Hippocampal formation (tissue), 2 donors: Measurements from ENCODE around the gene FN3KRP.

Experiments used
- DNase-seq, 2 donors: peaks; one replicate each; lab custom pipeline; 2025; lab: John Stamatoyannopoulos, UW

The FN3KRP gene, protein sequence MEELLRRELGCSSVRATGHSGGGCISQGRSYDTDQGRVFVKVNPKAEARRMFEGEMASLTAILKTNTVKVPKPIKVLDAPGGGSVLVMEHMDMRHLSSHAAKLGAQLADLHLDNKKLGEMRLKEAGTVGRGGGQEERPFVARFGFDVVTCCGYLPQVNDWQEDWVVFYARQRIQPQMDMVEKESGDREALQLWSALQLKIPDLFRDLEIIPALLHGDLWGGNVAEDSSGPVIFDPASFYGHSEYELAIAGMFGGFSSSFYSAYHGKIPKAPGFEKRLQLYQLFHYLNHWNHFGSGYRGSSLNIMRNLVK

DNA sequence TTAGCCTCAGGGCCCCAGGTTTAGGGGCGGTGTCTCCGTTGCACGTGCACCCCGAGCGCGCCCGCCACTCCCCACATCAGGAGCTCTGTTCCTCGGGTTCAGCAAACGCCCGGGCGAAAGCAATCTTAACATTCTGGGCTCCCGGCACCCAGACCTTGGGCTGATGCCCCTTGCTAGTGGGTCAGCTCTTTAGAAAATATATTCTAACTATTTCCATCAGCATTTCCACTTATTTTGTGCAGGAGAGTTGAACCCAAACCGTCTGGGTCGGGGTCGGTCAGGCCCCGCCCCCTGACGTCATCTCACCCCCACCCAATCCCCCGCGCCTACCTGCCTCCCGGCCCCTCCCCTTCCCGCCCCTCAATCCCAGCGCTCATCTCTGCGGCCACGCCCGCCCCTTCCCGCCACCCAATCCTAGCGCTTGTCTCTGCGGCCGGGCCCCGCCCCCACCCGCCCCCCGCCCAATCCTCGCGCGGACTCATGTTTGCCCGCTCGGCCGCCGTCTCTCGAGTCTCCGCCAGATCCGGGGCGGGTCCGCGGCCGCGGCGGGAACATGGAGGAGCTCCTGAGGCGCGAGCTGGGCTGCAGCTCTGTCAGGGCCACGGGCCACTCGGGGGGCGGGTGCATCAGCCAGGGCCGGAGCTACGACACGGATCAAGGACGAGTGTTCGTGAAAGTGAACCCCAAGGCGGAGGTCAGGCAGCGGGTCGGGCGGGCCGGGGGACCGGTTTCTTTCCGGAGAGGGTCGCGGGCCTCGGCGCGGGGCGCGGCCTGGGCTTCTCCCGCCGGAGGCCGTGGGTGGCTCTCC lies at the start of gene FN3KRP:
FN3KRP (plus strand) TSS at position 504 of the 808 bp plus-strand sequence; CDS start at position 554, 50 bp downstream.
- peak; percentile 87 to 90 for DNase-seq

DNA sequence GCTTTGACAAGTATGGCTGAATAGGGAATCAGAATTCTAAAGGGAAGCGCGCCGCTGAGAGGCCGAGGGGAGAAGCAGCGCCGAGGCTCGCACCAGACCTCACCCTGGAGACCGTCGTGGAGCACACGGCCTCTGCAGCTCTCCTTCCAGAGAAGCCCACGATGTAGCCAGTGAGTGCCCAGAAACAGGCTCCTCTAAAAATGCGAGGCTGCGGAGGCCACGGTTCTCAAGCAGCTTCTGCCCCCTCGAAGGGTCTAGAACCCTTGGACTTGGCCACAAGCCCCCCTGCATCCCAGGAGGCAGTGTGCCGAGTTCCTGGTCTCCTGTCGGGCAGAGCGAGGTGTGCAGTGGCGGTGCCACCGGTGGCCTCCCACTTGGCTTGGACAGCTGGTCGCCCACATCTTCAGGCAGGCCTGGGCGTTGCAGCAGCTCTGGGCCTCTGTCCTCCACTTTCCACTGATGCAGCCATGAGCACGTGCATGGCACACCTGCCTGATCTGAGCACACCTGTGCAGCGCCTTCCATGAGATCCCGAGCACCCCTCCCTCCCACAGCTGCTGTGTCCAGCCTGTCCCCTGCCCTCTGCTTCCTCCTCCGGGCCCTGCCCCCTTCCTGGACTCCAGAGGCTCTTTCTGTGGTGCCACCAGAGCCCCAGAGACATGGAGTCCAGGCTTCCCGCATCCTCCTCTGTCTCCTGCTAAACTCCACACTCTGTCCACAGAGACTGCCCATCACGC lies 49.4 kb upstream of the FN3KRP start:
- no peak for DNase-seq

DNA sequence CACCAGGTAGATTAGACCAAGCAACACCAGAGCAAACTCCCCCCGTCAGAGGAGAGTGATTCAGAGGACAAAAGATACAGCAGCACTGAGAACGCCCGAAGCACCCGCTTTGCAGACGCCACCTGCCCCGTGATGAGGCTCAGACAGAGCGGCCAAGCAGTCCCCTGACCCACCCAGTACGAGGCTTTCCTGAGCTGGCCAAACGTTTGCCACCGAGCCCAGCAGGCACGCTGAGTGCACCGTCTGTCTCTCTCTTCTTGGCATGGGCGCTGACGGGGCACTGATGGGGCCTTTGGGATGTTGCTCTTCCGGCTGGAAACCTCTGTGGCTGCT lies 48.9 kb upstream of the FN3KRP start:
- DNase-seq: no peak

DNA sequence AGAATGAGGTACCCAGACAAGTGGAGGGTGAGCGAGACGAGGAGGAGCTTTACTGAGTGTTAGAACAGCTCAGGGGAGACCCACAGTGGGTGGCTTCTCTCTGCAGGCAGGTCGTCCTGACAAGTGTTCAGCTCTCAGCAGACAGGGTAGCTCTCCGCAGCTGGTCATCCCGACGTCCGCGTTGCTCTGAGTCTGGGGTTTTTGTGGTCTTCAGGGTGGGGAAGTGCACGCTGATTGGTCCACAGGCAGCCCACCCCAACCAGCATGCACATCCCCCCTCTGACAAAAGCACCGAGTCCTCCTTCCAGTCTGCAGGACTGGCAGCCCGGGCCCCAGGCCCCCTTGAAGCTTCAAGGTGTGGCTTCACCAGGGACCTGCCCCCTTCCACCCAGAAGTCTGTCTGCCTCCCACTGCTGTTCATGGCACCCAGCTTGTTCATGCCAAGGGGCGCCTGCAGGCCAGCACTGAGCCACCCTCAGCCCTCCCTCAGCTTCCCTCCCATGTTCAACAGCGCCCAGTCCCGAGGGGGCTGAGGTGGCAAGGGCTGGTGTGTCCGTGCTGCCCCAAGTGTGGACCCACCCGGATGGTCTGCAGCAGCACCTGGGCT lies 48.4 kb upstream of the FN3KRP start:
- DNase-seq: no peak

DNA sequence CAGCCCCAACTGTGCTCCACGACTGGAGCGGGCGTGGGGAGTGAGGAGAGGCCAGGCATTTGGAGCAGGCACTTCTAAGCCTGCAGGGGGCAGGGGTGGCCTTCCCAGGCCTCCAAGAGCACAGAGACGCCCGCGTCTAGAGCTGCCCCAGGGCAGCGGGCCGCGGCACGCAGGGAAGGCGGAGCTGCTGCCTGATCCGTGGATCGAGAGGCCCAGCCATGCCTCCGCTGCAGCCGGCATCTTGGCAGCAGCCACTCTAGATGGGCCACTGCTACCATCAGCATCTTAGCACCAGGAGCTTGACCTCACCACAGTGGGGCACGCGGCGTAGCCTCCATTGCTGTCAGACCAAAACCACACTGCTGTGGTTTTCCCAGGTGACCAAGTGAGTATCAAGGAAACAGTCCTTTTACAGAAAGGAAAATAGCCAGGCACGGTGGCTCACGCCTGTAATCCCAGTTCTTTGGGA lies 47.8 kb upstream of the FN3KRP start:
- DNase-seq: peak; percentile 78 to 80

DNA sequence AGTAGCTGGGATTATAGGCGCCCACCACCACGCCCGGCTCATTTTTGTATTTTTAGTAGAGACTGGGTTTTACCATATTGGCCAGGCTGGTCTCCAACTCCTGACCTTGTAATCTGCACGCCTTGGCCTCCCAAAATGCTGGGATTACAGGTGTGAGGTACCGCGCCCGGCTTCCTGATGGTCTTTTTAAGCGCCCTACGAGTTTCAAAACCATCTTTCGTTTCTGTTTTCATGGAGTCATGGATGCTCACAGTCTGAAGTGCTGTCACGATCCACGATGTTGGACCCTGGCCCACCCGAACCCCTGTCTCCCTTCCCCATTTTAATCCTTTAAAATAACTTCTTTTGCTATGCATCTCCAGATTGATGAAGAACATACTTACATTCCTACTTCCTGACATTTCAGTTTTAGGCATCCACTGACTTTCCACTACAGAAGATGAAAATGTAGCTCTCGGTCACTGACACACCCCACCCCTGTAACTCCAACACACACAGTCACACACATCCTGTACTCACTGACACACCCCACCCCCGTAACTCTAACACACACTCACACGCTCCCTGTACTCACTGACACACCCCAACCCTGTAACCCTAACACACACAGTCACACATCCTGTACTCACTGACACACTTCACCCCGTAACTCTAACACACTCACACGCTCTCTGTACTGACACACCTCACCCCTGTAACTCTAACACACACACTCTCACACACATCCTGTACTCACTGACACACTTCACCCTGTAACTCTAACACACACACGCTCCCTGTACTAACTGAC lies 45.6 kb upstream of the FN3KRP start:
- DNase-seq: no peak

DNA sequence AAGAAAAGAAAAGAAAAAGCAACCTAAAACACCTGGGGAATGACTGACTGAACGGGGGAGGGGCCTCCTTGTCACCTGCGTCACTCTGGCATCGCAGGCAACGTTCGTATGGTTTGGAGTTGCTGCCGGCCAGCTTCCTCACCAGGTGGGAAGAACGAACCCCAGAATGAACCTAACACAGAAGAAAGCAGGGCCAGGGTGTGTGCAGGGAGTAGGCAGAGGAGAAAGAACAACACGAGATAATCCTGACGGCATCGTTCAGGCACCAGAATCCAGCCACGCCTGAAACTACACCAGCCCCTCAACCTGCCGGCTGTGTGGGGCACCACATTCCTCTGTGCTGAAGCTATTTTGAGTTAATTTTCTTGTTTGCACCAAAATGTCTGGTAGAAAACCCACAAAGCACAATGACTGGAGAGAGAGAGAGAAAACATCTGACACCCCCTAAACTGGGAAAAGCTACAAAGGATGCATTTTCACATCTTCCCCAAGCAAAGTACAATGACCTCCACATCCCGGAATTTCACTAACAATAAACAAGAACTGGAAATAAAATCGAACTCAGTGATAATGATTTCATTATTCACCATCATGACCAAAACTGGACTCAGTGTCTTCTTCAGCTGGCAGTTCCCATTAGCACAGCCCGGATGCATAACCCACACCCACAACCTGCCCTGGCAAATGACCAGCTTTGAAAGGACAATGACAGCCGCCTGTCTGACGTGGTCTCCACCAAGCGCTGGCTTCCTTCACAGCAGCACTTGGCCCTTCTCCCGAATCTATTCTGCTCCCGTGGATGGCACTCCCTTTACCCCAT lies 41.6 kb upstream of the FN3KRP start:
- DNase-seq: peak; percentile 68 to 92

DNA sequence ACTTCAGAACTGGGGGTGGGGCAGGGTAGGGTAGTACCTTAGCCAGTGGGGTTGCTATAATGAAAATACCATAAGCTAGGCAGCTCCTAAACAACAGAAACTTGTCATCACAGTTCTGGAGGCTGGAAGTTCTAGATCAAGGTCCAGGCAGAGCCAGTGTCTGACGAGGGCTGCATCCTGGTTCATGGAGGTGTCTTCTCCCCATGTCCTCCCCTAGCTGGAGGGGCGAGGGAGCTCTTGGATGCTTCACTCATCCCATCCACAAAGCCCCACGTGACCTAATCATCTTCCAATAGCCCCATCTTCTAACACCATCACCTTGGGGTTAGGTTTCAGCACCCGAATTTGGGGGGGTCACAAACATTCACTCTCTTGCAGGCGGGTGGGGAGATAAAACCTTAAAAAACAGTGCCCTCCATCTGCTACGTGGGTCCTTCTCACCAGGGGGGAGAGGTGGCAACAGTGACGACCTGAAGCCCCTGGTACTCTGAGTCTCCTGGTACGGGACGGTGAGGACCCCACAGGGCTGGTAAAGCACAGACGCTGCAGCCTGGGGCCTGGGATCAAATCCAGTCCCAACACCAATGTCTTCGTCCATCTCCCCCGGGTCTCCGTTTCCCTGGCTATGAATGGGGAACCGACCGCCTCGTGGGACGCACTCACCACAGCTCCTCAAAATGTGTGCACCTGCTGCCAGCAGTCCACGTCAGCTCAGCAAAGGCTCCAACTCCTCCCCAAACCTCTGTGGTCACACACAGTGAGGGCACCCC lies 40.8 kb upstream of the FN3KRP start:
- DNase-seq: no peak

DNA sequence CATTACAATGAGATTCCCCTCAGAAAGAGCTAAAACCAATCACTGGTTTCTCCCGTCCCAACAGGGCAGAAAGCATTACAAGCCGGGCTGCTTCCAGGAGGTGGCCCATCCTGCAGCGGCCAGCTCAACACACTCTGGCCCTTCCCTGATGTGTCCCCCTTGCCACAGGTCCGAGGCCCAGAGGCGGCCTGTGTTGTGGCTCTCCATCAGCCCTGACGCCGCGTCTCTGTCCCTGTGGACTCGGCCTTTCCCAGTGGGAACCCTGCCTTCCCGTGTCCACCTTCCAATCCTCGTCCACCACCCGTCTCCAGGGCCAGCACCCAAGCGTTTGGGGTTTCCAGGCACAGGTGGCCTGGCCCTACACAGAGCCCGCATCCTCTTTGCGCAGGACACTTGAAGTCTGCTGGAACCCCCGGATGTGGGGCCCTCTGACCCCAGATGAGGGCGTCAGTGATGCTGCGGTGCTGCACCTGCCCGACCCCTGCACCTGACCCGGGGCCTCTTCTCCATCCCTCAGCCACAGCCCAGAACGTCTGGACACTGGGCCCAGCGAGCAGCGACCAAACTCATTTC lies 39.1 kb upstream of the FN3KRP start:
- no peak for DNase-seq

DNA sequence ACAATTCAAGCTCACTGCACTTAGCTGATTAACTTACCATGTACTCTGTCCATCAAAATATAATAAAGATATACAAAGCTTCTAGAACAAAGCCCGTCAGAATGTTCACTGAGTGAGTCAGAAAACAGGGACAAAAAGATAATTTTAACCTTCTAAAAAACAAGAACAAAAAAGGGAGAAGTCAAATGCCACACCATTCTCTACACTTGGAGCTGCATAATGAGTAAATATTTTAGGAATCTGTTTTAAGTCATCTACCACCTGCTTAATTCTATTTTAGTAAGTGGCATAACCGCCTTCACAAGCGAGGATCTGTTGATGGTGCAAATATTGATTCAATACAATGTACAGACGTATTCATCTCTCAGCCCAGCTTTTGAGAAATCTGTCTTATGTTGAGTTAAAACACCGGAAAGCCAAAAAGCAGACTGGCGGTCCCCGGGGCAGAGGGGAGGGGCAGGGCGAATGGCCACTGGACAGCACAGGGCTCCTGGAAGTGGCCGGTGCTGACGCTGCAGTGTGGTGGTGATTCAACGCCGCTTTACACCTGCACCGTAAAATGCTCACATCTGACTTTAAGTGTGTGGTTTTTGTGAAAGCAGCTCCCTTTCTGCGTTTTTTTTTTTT lies 38.1 kb upstream of the FN3KRP start:
- DNase-seq: no peak

DNA sequence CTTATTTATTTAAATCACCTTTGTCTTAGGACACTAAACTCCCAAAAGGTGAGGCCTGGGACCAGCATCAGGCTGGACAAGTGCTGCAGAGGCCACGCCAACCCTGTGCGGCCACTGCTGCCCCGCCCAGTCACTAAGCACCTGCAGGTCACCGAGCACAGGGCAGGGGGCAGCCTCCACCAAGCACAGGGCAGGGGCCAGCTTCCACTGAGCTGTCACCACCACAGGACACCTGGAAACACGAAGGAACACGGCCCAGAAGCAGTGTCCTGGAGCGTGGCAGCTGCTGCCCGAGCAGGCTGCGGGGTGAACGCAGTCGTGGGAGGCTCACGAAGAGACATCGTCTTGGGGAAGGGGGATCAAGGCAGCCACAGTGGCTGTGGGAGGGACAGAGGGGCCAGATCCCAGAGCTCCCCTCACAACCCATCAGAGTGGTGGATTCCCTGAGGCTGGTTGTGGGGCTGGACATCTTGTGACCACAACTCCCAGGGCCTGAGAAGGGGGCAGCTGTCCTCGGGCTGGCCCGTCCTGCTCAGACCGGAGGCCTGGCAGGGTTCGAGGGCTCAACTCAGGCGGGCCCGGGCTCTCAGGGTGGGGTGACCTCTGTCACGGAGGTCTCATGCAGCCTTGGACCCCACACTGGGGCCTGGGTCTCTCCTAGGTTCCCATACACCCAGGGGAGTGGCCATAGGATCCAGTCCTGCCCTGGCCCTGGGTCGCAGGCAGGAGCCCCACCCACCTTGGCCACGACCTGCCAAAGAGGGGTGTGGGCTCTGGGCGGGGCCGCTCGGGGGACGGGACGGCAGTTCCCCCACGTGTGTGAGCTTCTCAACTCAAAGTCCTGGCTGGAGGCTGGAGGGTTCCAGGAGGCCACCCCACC lies 36.7 kb upstream of the FN3KRP start:
- DNase-seq: no peak

DNA sequence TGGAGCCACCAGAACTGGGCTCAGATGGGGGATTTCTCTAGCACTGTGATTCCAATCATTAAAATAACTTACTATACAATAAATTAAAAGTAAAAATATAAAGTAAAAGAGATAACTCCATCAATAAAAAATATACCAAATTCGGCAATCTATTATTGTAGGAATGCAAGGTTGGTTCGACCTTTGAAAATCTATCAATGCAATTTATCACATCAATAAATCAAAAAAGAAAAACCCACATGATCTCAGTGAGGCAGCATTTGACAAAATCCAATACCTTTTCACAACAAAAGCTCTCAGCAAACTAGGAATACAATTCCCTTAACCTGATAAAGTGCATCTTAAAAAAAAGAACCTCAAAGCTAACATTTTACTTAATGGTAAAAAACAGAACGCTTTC lies 35.0 kb upstream of the FN3KRP start:
- no peak for DNase-seq

DNA sequence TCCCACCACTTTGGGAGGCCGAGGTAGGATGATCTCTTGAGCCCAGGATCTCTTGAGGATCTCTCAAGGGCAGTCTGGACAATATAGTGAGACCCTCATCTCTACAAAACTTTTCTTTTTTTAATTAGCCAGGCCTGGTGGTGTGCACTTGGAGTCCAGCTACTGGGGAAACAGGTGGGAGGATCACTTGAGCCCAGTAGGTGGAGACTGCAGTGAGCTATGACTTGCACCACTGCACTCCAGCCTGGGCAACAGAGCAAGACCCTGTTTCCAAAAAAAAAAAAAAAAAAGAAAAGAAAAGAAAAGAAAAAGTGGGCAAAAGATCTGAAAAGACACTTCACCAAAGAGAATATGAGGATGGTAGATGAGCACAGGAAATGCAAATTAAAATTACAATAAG lies 33.0 kb upstream of the FN3KRP start:
- DNase-seq: no peak

DNA sequence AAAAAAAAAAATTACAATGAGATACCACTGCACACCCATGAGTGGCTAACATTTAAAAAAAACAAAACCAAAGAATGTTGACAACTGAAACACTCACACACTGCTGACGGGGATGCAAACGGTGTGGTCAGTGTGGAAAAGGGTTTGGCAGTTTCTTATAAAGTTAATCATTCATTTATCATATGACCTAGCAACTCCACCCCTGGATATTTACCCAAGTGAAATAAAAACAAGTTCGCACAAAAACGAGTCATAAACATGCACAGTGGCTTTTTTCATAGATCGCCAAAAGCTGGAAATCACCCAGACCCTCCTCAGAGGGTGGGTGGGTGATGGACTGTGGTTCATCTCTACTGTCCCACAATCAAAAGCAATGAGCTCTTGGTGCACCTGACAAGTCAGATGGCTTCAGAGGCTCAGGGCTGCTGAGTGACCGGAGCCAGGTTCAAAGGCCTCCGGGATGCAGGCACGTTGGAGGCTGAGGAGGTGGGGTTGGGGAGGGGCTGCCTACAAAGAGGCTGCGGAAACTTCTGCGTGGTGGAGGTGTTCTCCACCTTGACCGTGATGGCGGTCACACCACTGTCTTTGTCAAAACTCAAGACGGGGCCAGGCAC lies 32.2 kb upstream of the FN3KRP start:
- DNase-seq: no peak

DNA sequence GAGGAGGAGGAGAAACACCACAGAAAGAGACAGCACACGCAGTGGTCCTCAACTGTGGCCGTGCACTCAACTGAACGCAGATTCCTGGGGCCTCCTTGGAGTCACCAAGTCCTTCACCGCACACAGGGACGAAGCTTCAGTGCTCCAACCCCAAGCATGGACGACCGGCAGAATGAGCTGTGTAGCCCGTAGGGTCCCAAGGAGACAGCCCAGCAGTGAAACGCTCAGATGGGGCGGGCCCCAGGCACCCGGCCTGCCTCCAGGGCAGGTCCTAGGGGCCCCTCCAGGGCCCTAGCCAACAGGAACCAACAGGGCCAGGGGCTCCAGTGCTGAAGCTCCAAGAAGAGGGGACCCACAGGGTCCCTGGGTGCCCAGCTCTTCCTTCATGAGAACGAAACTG lies 31.2 kb upstream of the FN3KRP start:
- no peak for DNase-seq

DNA sequence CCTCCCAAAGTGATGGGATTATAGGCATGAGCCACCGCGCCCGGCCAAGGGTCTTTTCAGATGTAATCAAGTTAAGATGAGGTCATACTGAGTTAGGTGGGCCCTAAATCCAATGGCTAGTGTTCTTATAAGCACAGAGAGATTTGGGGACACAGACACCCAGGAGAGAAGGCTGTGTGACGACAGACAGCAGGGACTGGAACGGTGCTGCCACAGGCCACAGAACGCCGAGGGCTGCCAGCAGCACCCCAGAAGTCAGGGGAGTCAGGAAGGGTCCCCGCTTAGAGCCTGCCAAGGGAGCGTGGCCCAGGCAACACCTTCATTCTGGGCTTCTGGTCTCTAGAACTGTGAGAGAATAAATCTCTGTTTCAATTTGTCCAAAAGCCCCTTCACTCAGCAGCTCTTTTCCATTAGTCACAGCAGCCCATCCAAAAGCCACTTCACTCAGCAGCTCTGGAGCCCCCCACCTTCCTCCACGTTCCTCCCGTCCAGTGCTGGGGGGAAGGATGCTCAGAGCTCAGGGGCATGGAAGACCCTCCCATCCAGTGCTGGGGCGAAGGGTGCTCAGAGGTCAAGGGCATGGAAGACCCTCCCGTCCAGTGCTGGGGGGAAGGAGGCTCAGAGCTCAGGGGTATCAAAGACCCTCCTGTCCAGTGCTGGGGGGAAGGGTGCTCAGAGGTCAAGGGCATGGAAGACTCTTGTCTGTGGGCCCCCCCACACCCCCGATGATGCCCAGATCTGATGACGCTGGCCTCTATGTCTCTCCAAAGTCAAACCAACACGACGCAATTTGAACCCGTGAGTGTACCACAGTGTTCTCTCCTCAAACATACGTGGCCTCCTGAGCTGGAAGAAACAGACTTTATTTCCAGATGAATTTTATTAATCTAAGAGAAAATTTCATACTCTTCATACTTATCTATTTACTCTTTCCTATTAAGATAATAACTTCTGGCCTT lies 29.9 kb upstream of the FN3KRP start:
- no peak for DNase-seq
